Pancreas (tissue), 10 donors: Measurements from ENCODE around the gene TMEM151B. TPM values are rescaled to one million over a fixed set of nuclear protein-coding genes. Genes with fewer than 3 reads are reported as not detected.
A peak's percentile ranks its signal among the peaks of the same experiment; 100 is the strongest.

Experiments used
- ATAC-seq, 4 donors: fragments of 200-7000 bp; cut with Tn5 transposase; one replicate each; pipeline versions ENCODE4 v1.8.0 to v1.9.1; 2020; ENCODE audit warnings: mild to moderate bottlenecking in 4 of 4, moderate library complexity in 4 of 4
- DNase-seq, 6 donors: peaks; one replicate each; pipeline ENCODE4 v3.0.0-alpha.2; 2020
- FAIRE-seq: peaks from 2 replicates; lab custom pipeline; 2012; peaks lifted over from hg19 to GRCh38; lab: Jason Lieb, UNC
- H3K27ac ChIP-seq, 4 donors: fragments of 200-600 bp; sonication (generic); 1 replicate in 3 of 4; 2 replicates in 1 of 4; pipeline versions ENCODE4 v1.5.0 to v1.8.0; 2020
- H3K27me3 ChIP-seq, 4 donors: fragments of 200-600 bp; one replicate each; pipeline ENCODE4 v1.8.0; 2021
- H3K36me3 ChIP-seq, 3 donors: fragments of 200-600 bp; sonication (generic) in 1 of 3; one replicate each; pipeline versions ENCODE4 v1.5.0 to v1.8.0; 2020 to 2021
- H3K4me1 ChIP-seq, 3 donors: fragments of 200-600 bp; one replicate each; pipeline ENCODE4 v1.8.0; 2021
- H3K4me3 ChIP-seq, 4 donors: fragments of 200-600 bp; sonication (generic) in 2 of 4; one replicate each; pipeline versions ENCODE4 v1.5.0 to v1.8.0; 2020 to 2021
- H3K9me3 ChIP-seq, 4 donors: fragments of 200-600 bp; one replicate each; pipeline ENCODE4 v1.8.0; 2021
- WGBS, 2 donors: extraction: QIAGEN DNeasy Blood & Tissue Kit; methylation state at CpG; one replicate each; pipeline ENCODE4 v1.1.7; 2013; 5-methylcytosine and 5-hydroxymethylcytosine counted together
- intact Hi-C, 3 donors: fragments of 100-400 bp; cut with DNase I; formaldehyde crosslinking; loops; one replicate each; pipeline versions ENCODE4 v1.11.1 to v1.14.2; 2022
- polyA plus RNA-seq, 2 donors: library from polyadenylated mRNA; stranded (reverse); fragments of 200-250 nt; gene quantifications; one replicate each; pipeline ENCODE4 v1.2.3, GENCODE V29; 2013
- total RNA-seq, 6 donors: library from RNA; stranded (reverse); fragmentation: NEBNext Ultra II Directional in 4 of 6; extraction: Animal tissue kit (Norgen Biotek cat#: 25700) in 4 of 6; gene quantifications; one replicate each; pipeline versions ENCODE4 v1.2.1 to v1.2.4, GENCODE V29; 2021 to 2023
- TF ChIP-seq, protein P1 (sequence below), 4 donors: fragments of 200-600 bp; sonication (generic) in 3 of 4; IDR thresholded peaks; one replicate each; pipeline versions ENCODE4 v1.5.0 to v1.8.0; 2021; ENCODE audit warnings: antibody characterized with exemption in 4 of 4
- donor health status: healthy with polysubstance abuse.
- donor health status: DM: no; HTN: no; CAD: no; lungs with moderate emphysema.
- donor health status: DM: no; HTN: no; CAD: no.
- donor health status: control.
- donor health status: control.
- donor health status: Bipolar disorder and iron deficiency.
- donor health status: DM: yes; HTN: yes; CAD: no.
- donor health status: DM: no; HTN: no; CAD: no.
- donor health status: DM: no; HTN: no; CAD: no.
- donor health status: DM: yes; HTN: yes; CAD: no.

TMEM151B gene
- total and polyA plus RNA-seq, 8 donors: 0.06 to 0.65 (median 0.12) TPM; not detected in 2

DNA sequence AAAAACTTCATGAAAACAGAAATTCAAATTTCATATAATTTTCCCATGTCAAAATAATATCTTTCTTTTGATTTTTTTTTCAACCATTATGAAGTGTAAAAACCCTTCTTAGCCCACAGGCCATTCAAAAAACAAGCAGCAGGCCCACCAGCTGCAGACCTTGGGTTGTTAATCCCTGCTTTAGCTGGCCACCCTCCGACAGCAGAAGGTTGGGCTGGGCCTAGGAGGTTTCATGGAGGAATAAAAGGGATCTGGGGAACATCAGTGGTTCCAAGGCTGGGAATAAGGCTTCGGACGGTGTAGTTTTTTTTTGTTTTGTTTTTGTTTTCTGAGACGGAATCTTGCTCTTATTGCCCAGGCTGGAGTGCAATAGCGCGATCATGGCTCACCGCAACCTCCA lies 26.9 kb upstream of the TMEM151B start:
- H3K27ac ChIP-seq: no peak overlapping the region
- DNase-seq: peak in 1 of 6 donors; percentile 18
- H3K27me3 ChIP-seq: no peaks in the 10 kb centered on the region
- peaks cover 0 to 2% (median 0%) of the 10 kb centered on the region in 3 donors for H3K4me1 ChIP-seq
- no peak for ATAC-seq
- TF ChIP-seq, protein P1, sequence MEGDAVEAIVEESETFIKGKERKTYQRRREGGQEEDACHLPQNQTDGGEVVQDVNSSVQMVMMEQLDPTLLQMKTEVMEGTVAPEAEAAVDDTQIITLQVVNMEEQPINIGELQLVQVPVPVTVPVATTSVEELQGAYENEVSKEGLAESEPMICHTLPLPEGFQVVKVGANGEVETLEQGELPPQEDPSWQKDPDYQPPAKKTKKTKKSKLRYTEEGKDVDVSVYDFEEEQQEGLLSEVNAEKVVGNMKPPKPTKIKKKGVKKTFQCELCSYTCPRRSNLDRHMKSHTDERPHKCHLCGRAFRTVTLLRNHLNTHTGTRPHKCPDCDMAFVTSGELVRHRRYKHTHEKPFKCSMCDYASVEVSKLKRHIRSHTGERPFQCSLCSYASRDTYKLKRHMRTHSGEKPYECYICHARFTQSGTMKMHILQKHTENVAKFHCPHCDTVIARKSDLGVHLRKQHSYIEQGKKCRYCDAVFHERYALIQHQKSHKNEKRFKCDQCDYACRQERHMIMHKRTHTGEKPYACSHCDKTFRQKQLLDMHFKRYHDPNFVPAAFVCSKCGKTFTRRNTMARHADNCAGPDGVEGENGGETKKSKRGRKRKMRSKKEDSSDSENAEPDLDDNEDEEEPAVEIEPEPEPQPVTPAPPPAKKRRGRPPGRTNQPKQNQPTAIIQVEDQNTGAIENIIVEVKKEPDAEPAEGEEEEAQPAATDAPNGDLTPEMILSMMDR (IDR thresholded peaks at IDR 0.05): no peak
- 90 to 92% methylated on average over 7 of the region's 7 CpGs for WGBS, 2 donors
- no peaks in the 10 kb centered on the region for H3K36me3 ChIP-seq
- intact Hi-C loops: no loop called here
- H3K9me3 ChIP-seq: no peaks in the 10 kb centered on the region
- no peak for FAIRE-seq
- no peak overlapping the region for H3K4me3 ChIP-seq

DNA sequence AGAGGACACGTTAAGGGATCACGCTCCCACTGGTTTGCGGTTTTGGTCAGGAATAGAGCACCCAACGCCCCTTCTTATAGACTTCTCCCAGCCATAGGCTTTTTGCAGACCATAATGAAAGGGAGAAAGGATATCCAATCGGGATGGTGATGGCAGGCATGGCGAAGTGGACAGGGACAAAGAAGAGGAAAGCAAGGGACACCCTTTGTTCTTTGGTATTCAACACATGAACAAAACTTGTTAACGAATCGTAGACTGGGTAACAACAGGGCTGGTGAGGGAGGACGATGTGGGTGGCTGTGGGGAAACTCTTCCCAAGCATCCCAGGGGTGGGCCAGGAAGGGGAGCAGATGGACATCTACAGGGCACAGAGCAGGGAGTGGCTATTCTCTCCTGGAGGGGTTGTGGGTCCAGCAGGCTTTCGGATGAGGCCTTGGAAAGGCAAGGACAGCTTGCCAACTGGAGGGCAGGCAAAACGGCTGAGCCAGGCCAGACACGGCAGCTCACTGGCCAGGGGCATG lies 24.8 kb upstream of the TMEM151B start:
- DNase-seq: no peak
- H3K36me3 ChIP-seq: peaks cover 4 to 16% (median 14%) of the 10 kb centered on the region in 3 donors
- H3K4me1 ChIP-seq: peaks cover 6 to 18% (median 17%) of the 10 kb centered on the region in 3 donors
- ATAC-seq: no peak
- intact Hi-C loops: no loop called here
- H3K9me3 ChIP-seq: no peaks in the 10 kb centered on the region
- peak overlapping the region; percentile 85 to 100 (median 98) for H3K27ac ChIP-seq
- no peak for FAIRE-seq
- H3K27me3 ChIP-seq: no peaks in the 10 kb centered on the region
- peak overlapping the region in 3 of 4 donors; percentile 62 to 89 (median 83) for H3K4me3 ChIP-seq
- WGBS, 2 donors: 65 to 67% methylated on average over 12 of the region's 12 CpGs
- TF ChIP-seq, protein P1 (IDR thresholded peaks at IDR 0.05): no peak

DNA sequence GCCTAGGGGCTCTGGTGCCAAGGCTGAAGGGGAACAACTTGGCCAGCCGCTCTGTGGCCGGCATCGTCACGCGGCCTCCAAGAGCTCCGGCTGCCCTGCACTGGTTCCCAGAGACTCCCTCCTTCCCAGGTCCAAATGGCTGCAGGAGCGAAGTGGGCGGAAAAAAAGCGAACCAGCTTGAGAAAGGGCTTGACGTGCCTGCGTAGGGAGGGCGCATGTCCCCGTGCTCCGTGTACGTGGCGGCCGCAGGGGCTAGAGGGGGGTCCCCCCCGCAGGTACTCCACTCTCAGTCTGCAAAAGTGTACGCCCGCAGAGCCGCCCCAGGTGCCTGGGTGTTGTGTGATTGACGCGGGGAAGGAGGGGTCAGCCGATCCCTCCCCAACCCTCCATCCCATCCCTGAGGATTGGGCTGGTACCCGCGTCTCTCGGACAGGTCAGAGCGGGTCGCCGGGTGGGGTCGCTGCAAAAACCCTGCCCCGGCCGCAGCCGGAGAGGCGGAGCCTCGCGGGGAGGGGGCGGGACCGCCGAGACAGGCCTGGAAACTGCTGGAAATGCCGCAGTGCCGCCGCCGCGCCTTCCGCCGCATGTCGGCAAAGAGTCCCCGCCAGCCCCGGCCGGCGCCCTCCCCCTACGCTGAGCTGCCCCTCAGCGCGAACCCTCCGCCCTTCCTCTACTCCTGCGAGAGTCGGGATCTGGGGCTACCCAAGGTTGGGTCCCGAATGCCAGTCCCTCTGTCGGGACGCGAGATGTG lies 24.2 kb upstream of the TMEM151B start:
- TF ChIP-seq, protein P1 (IDR thresholded peaks at IDR 0.05): no peak
- 0 to 1% methylated on average over 61 to 62 of the region's 62 CpGs for WGBS, 2 donors
- FAIRE-seq: no peak

DNA sequence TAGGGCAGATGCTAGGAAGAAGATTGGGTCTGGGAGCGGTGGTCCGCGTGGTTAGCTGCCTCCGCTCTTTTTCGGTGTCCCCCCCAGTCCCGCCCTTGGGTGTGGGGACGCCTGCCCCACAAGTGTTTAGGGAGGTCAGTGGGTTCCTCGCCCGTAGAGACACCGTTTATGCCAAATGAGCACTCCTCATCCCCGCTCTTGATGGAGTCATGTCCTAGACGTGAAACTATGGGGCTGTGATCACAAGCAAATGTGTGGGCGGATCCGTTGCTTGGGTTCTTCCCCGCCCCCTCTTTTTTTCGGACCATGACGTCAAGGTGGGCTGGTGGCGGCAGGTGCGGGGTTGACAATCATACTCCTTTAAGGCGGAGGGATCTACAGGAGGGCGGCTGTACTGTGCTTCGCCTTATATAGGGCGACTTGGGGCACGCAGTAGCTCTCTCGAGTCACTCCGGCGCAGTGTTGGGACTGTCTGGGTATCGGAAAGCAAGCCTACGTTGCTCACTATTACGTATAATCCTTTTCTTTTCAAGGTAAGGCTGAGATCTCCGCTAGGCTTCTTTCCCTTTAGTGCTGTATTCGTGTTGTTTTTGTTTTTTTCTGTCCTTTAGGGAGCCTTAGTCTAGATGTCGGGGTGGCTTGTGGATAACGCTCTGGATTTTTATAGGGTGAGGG lies 23.4 kb upstream of the TMEM151B start, which contains the start of gene HSP90AB1:
Gene HSP90AB1, plus strand, starts transcription at position 439 of the 675 bp plus-strand sequence. CDS start 1,529 bp downstream, outside the sequence.
- H3K4me1 ChIP-seq: peaks cover 6 to 20% (median 17%) of the 10 kb centered on the region in 3 donors
- WGBS, 2 donors: 0% methylated on average over 34 of the region's 34 CpGs
- H3K27ac ChIP-seq: peak within 1 kb of the TSS; percentile 85 to 100 (median 98)
- intact Hi-C loops: no loop called here
- DNase-seq: peak; percentile 92 to 98 (median 97)
- peak; percentile 76 to 87 (median 84) for ATAC-seq
- FAIRE-seq: no peak
- no peaks in the 10 kb centered on the region for H3K27me3 ChIP-seq
- H3K4me3 ChIP-seq: peak within 1 kb of the TSS; percentile 62 to 89 (median 84)
- H3K9me3 ChIP-seq: no peaks in the 10 kb centered on the region
- H3K36me3 ChIP-seq: peaks cover 11 to 30% (median 27%) of the 10 kb centered on the region in 3 donors
- TF ChIP-seq, protein P1 (IDR thresholded peaks at IDR 0.05): no peak

More for the DNA sequence above, 24.2 kb upstream of the TMEM151B start:
- ATAC-seq: peak; percentile 75 to 84 (median 76)
- Histone ChIP-seq H3K27me3 (no peaks in the 10 kb centered on the region), H3K4me3 (peak overlapping the region; percentile 62 to 89 (median 84)), H3K36me3 (peaks cover 5 to 23% (median 21%) of the 10 kb centered on the region in 3 donors), H3K27ac (peak overlapping the region; percentile 85 to 100 (median 98)), H3K9me3 (no peaks in the 10 kb centered on the region), H3K4me1 (peaks cover 6 to 20% (median 17%) of the 10 kb centered on the region in 3 donors)
- peak; percentile 89 to 97 (median 92) for DNase-seq
- intact Hi-C loops: no loop called here
